GM21515 (cell line): ENCODE data around the gene LPP.

Experiments used
- ATAC-seq: cut with Tn5 transposase; IDR thresholded peaks from one replicate; pipeline ENCODE4 v1.9.1; 2021; ENCODE audit not compliant: unreplicated experiment

Gene LPP

GRCh38 chr3:188244395-188244861 lies 90.5 kb downstream of the LPP start:
- no peak for ATAC-seq

- no peak for ATAC-seq
These were observed 92.9 kb downstream of the LPP start for GRCh38 chr3:188246905-188247304.

GRCh38 chr3:188248036-188248561 lies 94.1 kb downstream of the LPP start:
- no peak for ATAC-seq

GRCh38 chr3:188253123-188253793 lies 99.3 kb downstream of the LPP start:
- ATAC-seq, result no peak

- ATAC-seq, result no peak
These were observed 100.0 kb downstream of the LPP start for GRCh38 chr3:188253800-188254452.

GRCh38 chr3:188254520-188255070 lies 100.6 kb downstream of the LPP start:
- no peak for ATAC-seq

GRCh38 chr3:188255190-188255589 lies 101.2 kb downstream of the LPP start:
- no peak for ATAC-seq

- ATAC-seq, result no peak
These were observed 102.8 kb downstream of the LPP start for GRCh38 chr3:188256758-188257157.

- ATAC-seq, result no peak
These were observed 103.5 kb downstream of the LPP start for GRCh38 chr3:188257384-188258026.

- ATAC-seq, result no peak
These were observed 105.2 kb downstream of the LPP start for GRCh38 chr3:188259191-188259590.

GRCh38 chr3:188259596-188259995 lies 105.6 kb downstream of the LPP start:
- no peak for ATAC-seq

- no peak for ATAC-seq
These were observed 107.1 kb downstream of the LPP start for GRCh38 chr3:188261011-188261410.

GRCh38 chr3:188262488-188262887 lies 108.5 kb downstream of the LPP start:
- ATAC-seq, result no peak

GRCh38 chr3:188262913-188263683 lies 109.1 kb downstream of the LPP start:
- ATAC-seq, result no peak

- no peak for ATAC-seq
These were observed 110.6 kb downstream of the LPP start for GRCh38 chr3:188264226-188265207.

- no peak for ATAC-seq
These were observed 112.8 kb downstream of the LPP start for GRCh38 chr3:188266562-188267274.

- ATAC-seq, result no peak
These were observed 113.9 kb downstream of the LPP start for GRCh38 chr3:188267790-188268335.

- ATAC-seq, result no peak
These were observed 114.4 kb downstream of the LPP start for GRCh38 chr3:188268336-188268735.

GRCh38 chr3:188269040-188269439 lies 115.1 kb downstream of the LPP start:
- no peak for ATAC-seq
